NT2/D1 (cell line): ENCODE measurements around the gene SCAF4.

Experiments used
- SUZ12 ChIP-seq: IDR thresholded peaks from 2 replicates; pipeline ENCODE4 v1.6.1; 2011; ENCODE audit not compliant: insufficient read length, insufficient read depth; ENCODE audit errors: extremely low read depth
- YY1 ChIP-seq: IDR thresholded peaks from 2 replicates; pipeline ENCODE4 v1.6.1; 2011; ENCODE audit not compliant: insufficient read length, insufficient read depth
- ZNF274 ChIP-seq: IDR thresholded peaks from 2 replicates; pipeline ENCODE4 v1.6.1; 2011; ENCODE audit warnings: mild to moderate bottlenecking, low read depth, low read length

DNA sequence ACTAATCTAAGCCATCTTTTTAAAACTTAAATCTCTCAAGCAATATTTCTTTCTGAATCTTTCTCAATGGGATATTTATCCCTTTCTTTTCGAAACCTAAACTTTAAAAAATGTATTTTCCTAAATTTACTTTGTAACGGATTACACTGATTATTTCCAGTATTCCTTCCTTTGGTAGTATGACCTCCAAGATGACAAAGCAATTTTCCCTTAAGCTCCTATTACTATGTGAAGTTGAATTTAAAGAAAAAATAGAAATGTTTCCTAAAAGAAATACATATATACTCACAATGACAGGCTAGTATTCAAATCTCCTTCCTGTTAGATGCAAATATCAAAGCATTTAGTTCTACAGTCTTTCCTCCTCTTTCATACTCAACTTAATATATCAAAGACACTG lies 15.8 kb downstream of the SCAF4 start:
- TF ChIP-seq SUZ12, result no peak
- no peak for TF ChIP-seq YY1
- TF ChIP-seq ZNF274, result no peak
